Ureter (tissue), 1 donor: ENCODE data around the gene ANXA2. TPM values are rescaled to one million over a fixed set of nuclear protein-coding genes. Genes with fewer than 3 reads are reported as not detected.
"Not testable (repeated sequence)": the region's sequence is repeated elsewhere in the genome, so short reads cannot be mapped to it uniquely, and the experiment has no call there.

Source experiments
- DNase-seq: peaks from one replicate; pipeline ENCODE4 v3.0.0-alpha.2; 2020; ENCODE audit warnings: low spot score
- total RNA-seq: library from RNA; stranded (reverse); gene quantifications from one replicate; pipeline ENCODE4 v1.2.4, GENCODE V29; 2023
- donor health status: DM: yes; HTN: yes; CAD: no.

ANXA2 gene
- total RNA-seq, 1 donor from 2014 or later = 684 TPM

DNA sequence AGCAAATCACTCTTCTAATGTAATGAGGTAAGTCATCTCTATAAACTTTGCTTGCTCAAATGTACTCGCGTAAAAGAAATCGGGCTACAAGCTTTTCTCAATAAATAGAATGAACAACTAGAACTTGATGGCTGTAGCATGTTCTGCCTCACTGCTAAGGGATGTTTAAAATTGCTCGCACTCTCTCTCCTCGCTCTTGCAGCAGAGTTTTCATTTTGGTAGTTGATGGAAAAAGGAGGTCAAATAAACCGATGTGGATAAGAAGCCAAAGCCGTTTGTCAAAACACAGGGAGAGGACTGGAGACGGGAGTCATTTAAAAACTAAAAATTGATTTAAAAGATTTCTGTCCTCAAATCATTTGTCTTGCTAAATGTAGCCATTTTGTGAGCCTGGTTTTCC is 53.3 kb downstream of the ANXA2 start:
- DNase-seq = no peak

DNA sequence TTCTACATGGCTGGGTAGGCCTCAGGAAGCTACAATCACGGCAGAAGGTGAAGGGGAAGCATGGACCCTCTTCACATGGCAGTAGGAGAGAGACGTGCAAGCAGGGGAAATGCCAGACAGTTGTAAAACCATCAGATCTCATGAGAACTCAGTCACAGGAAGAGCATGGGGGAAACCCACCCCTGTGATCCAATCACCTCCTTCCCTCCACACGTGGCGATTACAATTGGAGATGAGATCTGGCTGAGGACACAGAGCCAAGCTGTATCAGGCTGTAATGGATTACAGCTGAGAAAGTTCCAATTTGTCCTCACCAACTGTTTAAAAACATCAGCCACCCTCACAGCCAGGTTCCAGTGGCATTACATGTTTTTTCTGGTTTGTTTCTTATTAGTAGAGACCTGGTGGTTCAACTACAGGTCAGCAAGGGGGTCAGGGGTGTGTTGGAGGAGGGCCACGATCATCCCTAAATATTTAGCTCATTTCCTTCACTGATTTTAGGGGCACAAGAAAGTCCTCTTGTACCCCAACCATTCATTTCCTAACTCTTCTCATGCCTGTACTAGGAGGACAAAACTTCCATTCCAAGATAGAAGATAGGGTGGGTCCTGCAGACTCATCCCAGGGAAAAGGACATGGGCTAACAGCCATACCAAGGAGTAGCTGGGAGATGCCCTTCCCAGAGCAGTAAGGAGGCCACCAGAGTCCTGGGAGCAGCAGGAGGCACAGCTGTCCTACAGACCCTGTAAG is 54.4 kb downstream of the ANXA2 start:
- DNase-seq = no peak

DNA sequence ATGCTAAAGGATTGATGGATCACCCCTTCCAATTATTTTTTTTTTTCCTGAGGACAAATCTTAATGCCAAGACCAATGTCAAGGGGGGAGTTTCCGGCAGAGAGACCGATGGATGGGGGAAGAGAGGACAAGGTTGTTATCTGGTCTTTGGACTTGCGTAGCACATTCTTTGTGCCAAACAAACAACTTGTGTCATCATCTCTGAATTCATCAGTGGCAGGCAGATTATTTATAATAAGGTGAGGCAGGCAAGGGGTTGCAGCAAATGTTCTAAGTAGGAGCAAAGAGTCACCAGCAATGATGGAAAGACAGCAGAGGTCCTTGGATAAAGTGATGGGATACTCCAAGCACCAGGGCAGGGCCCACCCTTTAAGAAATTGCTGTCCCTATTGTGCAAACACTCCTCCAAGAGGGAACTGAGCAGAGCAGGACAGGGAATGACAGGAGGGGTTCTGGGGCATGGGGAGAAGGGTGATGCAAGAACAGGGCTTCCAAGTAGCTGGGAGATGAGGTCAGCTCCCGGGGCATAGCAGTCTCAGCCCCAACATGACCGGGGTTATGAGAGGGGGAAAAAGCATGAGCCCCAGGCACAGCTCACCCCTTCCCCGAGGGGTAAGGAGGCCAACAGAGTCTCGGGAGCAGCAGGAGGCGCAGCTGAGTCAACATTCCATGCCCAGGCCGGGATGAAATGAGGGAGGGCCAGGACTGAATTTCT is 57.4 kb downstream of the ANXA2 start:
- DNase-seq = no peak

DNA sequence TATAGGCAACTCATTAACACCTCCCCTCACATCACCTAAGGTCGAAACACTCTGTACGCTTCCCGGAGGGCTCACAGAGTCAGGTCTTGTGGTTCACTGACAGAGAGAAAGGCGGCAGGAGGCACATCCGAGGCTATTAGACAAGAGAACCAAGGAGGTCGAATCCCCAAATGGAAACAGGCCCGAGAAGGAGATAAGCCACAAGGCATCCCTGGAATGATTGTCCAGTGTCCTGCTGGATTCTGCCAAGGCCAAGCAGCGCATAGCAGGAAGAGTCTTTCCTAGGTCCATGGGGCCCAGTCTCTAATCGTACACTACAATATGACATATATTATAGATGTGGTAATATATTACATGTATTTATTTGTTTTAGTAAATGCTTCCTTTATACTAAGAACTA is 58.5 kb downstream of the ANXA2 start:
- no peak for DNase-seq

DNA sequence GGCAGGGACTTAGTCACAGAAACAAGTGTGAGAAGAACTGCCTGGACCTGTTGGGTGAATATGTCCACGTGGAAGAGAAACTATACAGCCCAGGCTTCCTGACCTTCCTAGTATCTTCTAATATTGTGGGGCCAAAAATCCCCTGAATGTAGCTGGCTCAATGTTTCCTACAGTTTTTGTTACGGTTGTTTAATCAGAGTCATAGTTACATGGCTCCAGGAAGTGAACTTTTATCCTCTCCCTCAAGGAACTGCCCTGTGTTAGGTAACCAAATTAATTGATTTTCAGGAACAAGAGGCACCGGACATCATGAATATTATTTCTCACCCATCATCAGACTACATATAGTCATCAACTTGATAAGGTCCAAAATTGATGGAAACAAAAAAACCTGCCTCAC is 59.0 kb downstream of the ANXA2 start:
- DNase-seq = no peak

DNA sequence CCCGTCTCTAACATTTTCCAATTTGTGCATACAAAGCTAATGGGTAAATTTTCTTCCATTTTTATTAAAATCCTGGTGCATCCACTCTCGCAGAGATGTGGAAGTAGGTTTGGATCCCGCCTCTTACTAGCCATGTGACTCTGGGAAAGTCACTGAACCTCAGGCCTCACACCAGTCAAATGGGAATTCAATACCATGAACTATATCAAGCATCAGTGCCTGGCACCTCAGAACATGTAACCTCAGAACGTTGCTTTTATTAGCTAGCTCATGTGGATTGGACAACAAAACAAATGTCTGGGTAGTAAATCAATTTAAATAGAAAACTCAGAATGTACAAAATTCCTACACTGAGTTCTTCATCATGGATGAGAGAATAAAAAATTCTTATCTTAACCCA is 60.7 kb downstream of the ANXA2 start:
- DNase-seq = no peak

DNA sequence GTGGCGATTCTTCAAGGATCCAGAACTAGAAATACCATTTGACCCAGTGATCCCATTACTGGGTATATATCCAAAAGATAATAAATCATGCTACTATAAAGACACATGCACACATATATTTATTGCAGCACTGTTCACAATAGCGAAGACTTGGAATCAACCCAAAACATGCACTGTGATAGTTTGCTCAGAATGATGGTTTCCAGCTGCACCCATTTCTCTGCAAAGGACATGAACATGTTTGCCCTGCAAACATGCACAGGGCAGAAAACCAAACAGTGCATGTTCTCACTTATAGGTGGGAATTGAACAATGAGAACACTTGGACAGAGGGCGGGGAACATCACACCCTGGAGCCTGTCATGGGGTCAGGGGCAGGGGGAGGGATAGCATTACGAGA is 62.5 kb downstream of the ANXA2 start:
- DNase-seq = not testable (repeated sequence)

DNA sequence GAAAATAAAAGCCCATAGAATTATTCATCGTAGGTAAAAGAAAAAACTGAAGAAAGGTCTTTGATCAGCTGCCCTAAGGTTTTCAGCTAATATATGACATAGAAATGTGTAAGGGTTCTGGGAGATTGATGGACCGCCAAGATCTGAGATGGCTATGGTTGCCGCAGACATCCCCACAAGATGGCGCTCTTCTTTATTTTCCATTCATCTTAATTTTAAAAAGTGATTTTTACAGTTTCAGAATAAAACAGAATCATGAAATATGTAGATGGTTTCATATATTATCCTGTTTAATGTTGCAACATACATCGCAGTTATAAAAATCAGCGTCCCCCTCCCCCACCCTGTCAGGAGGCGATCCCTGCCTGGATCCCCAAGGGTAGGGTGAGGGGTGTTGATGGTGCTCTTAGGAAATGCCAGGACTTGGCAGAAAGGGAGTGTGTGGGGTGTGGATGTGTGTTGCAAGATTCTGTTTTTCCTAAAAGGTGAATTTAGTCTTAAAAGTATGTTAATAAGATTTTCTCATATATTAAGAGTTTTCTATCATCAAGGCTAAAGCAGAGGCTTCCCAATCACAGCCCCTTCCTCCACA is 68.8 kb downstream of the ANXA2 start:
- no peak for DNase-seq

DNA sequence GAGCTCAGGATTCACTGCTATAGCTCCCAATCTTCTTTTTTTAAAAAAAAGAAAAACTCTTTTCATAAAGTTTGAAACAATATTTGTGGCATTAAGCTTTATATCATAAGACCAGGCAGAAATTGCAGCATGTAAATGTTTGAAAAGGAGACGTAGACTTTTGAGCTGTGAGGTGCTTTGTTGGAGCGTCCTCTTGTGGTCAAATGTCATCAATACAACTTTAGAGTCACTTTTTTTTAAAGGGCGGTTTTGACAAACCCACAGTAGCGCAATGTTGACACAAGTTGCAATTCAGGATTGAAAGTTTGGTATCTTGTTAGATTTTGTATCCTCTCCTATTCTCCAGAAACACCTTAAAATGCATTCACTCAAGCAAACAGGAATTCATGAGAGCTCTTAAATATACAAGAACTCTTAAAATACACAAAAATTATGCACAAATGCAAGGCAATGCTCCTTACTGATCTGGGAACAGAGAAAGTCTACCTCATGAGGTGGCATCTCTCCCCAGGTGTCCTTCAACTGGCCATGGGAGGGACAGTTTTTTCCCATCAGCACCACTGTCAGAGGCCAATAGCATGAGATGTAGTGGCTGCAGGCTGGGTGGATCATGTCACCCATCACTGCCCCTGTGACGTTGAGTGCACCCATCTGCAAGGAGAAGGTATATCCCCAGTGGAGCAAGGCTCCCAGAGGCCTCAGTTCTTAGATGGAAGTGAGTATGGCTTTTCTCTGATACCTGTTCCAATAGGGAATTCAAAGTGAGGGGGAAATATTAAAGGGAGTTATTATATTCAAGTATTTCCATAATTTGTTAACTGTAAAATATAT is 70.7 kb downstream of the ANXA2 start:
- no peak for DNase-seq

DNA sequence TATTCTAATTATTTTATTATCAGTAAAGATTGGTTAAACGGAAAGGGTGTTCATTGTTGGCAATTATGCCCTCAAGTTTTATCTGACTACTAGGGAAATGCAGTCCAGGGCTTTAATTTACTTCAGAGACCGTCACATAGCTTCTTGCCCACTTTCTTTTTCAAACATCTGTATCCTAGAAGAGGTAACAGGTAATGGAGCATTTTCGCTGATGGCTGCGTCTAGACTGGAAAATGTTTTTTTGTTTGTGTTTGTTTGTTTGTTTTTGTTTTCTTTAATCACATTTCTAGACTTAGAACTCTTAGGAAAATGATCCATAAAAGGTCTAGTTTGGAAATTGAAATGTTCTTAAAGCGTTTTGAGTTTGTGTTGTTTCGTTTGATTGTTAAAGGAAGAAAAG is 71.4 kb downstream of the ANXA2 start:
- DNase-seq = no peak

DNA sequence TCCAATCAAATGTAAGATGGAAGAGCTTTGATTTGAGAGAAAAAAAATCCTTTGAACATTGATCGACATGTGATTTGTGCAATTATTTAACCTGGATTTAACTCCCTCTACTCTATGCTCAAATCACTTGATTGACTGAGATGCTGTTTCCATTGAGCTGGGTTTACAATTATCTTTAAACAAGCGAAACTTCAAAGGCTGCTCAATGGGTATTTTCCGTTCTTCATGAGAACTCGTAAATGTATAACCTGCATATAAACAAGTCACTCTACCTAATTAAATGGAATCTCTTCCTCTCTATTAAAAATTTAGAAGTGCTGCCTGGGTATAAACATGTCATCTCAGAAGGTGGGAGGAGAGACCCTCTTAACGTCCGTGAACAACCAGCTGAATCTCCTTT is 71.9 kb downstream of the ANXA2 start:
- DNase-seq = no peak

DNA sequence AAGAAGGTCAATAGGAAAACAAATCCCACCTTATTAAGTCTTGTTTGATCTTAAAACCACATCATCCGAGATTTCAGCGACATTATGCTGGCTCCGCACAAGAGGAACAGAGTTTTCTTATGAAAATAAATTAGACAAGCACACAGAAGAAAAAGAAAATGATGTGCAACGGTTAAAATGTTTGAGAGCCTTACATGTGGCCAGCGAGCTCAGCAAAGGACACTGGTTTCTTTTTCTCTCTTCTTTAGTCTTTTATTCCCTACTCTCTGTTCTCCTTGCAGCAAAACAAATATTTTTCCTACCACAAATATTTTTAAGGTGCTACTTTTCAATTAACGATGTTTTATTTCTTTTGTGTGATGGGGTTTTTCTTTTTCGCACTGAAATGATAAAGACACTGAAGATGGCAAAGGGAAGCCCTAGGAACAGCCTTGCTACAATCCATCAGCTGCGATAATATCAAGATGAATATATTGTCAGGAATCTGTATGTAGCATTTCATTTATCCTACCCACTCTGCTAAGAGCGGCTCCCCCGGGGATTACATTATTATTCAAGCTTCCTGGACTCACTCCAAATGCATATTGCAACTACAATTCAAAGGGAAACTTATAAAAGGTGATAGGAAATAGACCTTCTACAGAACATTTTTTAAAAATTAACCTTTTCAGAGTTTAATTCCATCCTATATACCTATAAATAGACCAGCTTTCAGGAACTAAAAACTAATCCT is 72.9 kb downstream of the ANXA2 start:
- DNase-seq = no peak

DNA sequence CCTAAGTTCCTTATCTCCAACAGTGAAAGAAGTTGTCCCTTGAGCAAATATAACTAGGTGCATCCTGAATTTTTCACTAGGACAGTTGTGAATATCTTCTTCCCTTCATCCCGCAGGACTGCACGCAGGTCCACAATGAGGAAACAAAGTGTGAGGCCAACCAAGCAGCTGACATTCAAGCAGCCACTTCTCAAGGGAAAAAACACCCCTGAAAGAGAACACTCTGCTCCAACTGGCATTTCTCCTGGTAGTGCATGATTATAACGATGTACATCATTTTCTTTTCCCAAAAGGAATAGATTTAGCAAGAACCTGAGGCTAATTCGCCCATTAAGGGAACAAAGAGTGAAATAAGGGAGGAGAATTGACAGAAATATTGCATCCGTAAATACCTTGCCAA is 74.5 kb downstream of the ANXA2 start:
- DNase-seq = no peak

DNA sequence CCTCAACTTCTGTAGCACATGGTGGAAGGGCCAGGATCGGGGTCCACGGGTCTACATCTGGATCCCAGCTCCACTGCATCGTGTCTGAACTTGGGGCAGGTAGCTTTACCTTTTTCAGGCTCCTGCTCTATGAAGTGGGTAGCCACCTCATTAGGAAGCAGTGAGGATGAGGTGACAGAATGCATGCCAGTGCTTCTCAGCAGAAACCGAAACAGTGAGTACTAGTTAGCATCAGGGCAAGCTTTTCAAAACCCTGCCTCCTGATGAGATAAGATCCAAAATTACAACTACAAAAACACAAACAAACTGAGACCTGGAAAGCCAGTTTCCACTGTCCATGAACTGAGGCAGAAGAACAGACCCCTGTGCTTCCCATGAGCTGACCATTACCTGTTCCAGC is 77.4 kb downstream of the ANXA2 start:
- no peak for DNase-seq

DNA sequence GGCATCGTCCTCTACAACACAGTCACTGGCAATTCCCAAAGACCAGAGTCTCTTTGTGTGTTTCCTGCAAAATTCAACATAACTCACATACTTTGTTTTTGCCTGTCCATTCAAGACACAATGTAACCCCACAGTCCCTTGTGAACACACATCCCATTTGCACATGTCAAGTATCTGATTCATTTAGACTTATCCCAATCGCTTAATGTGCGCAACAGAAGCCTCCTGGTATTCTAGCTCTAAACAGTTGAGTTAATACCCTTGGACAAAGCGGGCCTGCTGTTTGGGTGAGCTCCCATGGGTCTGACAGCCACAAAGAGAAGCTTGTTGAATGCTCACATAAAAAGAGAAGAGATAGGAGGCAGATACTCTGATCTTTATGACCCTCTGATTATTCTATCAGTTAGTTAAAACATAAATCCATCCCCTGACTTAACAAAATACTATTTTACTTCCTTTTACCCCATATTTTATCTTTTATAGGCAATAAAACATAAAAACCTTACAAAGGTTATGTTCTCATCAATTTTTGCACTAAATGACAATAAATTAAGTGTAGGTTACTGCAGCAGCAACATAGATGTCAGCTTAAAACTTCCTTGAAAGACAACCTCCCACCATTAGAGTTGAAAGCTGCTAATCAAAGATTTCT is 79.4 kb downstream of the ANXA2 start:
- DNase-seq = no peak

DNA sequence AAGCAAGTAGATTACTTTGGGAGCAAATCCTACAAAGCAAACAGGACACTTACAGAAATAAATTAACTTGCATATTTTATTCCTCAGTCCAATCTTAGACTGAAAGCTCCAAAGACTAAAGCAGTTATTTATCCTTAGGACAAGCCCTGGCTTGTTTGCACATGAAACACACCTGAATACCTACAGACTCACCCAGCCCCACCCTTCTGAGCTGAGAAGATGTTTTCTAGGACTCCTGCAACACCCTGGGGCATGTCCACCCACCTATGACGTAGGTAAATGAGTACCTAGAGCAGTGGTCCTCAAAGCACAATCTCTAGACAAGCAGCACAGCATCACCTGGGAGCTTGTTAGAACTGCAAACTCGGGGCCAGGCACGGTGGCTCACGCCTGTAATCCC is 80.8 kb downstream of the ANXA2 start:
- no peak for DNase-seq

DNA sequence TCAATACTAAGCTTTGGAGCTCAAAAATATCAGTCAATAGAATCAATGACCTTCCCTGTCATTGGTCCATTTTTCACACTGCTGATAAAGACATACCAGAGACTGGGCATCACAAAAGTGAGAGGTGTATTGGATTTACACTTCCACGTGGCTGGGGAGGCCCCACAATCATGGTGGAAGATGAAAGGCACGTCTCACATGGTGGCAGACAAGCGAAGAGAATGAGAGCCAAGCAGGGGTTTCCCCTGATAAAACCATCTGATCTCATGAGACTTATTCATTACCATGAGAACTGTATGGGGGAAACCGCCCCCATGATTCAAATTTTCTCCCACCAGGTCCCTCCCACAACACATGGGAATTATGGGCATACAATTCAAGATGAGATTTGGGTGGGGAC is 81.9 kb downstream of the ANXA2 start:
- DNase-seq = no peak

DNA sequence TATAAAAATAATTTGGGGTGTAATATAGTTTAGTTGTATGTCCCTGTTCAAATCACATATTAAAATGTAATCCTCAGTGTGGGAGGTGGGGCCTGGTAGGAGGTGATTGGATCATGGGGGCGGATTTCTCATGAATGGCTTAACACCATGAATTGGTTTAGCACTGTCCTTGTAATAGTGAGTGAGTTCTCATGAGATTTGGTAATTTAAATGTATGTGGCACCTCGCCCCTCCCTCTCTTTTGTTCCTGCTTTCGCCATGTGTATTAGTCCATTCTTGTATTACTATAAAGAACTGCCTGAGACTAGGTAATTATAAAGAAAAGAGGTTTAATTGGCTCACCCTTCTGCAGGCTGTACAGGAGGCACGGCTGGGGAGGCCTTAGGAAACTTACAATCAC is 83.9 kb downstream of the ANXA2 start:
- no peak for DNase-seq

DNA sequence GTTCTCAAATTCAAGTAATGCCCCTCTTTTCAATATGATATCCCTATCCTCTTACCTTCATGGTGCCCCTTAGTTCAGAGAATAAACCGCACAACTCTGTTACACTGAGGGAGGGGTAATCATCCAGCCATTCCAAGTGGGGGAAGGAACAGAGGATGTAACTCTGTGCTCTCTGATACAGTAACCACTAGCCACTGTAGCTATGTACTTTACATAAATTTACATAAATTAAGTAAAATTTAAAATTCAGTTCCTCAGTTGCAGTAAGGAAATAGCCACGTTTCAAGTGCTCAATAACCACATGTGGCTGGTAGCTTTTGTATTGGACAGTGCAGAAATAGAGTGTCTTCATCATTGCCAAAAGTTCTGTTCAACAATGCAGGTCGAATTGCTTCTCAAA is 90.8 kb downstream of the ANXA2 start:
- DNase-seq = no peak

DNA sequence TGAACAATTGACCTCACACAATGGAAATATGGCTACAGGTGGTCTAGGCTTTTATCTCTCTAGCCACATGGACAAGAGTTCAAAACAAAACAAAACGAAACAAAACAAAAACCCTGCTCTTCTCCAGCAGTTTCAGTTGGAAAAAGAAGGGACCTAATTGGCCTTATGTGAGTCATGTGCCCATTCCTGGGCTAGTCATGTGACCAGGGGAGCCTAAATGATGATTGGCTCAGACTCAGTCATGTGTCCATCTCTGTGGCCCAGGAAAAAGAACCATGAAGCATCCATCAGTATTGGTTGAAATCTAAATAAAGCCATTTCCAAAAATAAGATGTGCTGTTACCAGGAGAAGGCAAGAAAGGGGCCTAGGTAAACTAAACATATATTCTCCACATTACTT is 96.8 kb downstream of the ANXA2 start:
- DNase-seq = no peak

DNA sequence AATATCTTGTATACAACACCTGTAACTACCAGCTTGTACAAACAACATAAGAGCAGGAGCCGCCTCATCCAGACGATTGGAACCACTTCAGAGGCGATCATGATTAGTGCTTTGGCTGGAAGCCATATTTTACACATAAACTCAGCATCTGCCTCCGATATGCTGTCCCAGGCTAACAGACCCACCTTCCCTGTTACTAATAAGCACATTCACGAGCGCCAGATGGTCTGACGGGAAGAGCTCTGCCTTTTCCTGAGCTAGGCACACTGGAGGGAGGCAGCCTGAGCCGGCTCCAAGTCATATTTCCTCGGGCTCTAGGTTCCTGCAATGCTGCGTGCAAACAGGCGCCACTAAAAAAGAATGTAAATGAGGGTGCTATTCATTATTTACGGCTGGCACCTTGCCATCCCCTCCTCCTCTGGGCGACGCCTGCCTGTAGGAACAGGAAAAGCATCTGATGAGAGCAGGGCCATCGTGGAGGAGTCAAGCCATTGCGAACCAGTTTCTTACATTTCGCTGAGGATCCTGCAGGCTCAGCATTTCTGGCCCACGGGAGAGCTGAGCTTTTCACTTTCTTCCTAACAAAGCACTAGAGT is 98.2 kb downstream of the ANXA2 start:
- DNase-seq = peak; percentile 63
